HepG2 (cell line): Measurements from ENCODE around the gene OVCA2. TPM values are rescaled to one million over a fixed set of nuclear protein-coding genes. Genes with fewer than 3 reads are reported as not detected.

ENCODE experiments used
- ATAC-seq: fragments of 200-7000 bp; cut with Tn5 transposase; 3 replicates; pipeline ENCODE4 v1.9.1; 2020; ENCODE audit warnings: mild to moderate bottlenecking, moderate library complexity
- BruUV-seq: library from RNA; stranded (reverse); fragments of 400-500 nt; replicated peaks from 2 replicates; lab custom pipeline; 2021; lab: Mats Ljungman, UMichigan
- CTCF ChIA-PET: fragments of 300-600 bp; formaldehyde crosslinking; extraction: SDS; loops from one replicate; lab custom pipeline; 2021; ENCODE audit warnings: low total read pairs, inconsistent platforms, low intra/inter-chr PET ratio; lab: Yijun Ruan, JAX
- POLR2A ChIA-PET: fragments of 350-600 bp; sonication (Branson Sonifier 250); formaldehyde crosslinking; loops from one replicate; lab custom pipeline; 2020; ENCODE audit warnings: antibody characterized with exemption, inconsistent platforms; lab: Yijun Ruan, JAX
- DNase-seq: peaks from one replicate; pipeline ENCODE4 v3.0.0-alpha.2; 2015; ENCODE audit warnings: low spot score
- FAIRE-seq: peaks from 3 replicates; lab custom pipeline; 2011; peaks lifted over from hg19 to GRCh38; lab: Jason Lieb, UNC
- H2AFZ ChIP-seq: one replicate; pipeline ENCODE4 v1.6.1; 2011; ENCODE audit warnings: low read length, inconsistent platforms
- H3K27ac ChIP-seq: fragments of 300-600 bp; 3 replicates; pipeline ENCODE4 v1.8.0; 2011; ENCODE audit warnings: mixed run types, mild to moderate bottlenecking, mixed read lengths, low read length, inconsistent platforms; ENCODE audit not compliant: insufficient read depth; ENCODE audit errors: extremely low read length
- H3K27me3 ChIP-seq, 2 experiments: fragments of 200-600 bp in 1 of 2; 2 replicates in 1 of 2; 3 replicates in 1 of 2; pipeline versions ENCODE4 v1.6.0 to v1.8.0; 2011; ENCODE audit warnings: low read length in 2 of 2, mild to moderate bottlenecking in 2 of 2, moderate library complexity in 2 of 2, inconsistent platforms in 1 of 2; ENCODE audit not compliant: insufficient read depth in 2 of 2, control insufficient read depth in 1 of 2
- H3K36me3 ChIP-seq, 2 experiments: fragments of 200-600 bp in 1 of 2; replicated peaks in 1 of 2; 2 replicates in 1 of 2; 3 replicates in 1 of 2; pipeline versions ENCODE4 v1.5.1 to v1.8.0; 2011; ENCODE audit warnings: low read length in 2 of 2, inconsistent platforms in 1 of 2; ENCODE audit not compliant: insufficient read depth in 2 of 2, control insufficient read depth in 1 of 2
- H3K4me1 ChIP-seq: 2 replicates; pipeline ENCODE4 v1.5.1; 2012; ENCODE audit warnings: low read length, inconsistent platforms; ENCODE audit not compliant: insufficient read depth
- H3K4me2 ChIP-seq: 2 replicates; pipeline ENCODE4 v1.6.0; 2011; ENCODE audit warnings: low read depth, low read length, inconsistent platforms
- H3K4me3 ChIP-seq, 3 experiments: fragments of 200-600 bp in 1 of 3; sonication (generic), shearing (Covaris generic) in 1 of 3; replicated peaks in 1 of 3; 2 replicates each; pipeline ENCODE4 v1.5.1; 2011 to 2016; ENCODE audit warnings: low read length in 3 of 3, inconsistent platforms in 2 of 3, low read depth in 2 of 3, mild to moderate bottlenecking in 2 of 3, control low read depth in 1 of 3, mixed read lengths in 1 of 3; ENCODE audit not compliant: insufficient read depth in 1 of 3
- H3K79me2 ChIP-seq: one replicate; pipeline ENCODE4 v1.6.1; 2011; ENCODE audit warnings: low read length, inconsistent platforms; ENCODE audit not compliant: insufficient read depth
- H3K9ac ChIP-seq: 2 replicates; pipeline ENCODE4 v1.6.0; 2011; ENCODE audit warnings: mild to moderate bottlenecking, low read depth, low read length, inconsistent platforms; ENCODE audit not compliant: insufficient read depth
- H3K9me3 ChIP-seq: 2 replicates; pipeline ENCODE4 v1.5.1; 2012; ENCODE audit warnings: mild to moderate bottlenecking, low read length
- H4K20me1 ChIP-seq: 2 replicates; pipeline ENCODE4 v1.6.0; 2011; ENCODE audit warnings: inconsistent platforms, mild to moderate bottlenecking, low read length, moderate library complexity; ENCODE audit not compliant: insufficient read depth
- ATF1 ChIP-seq: IDR thresholded peaks from 2 replicates; pipeline ENCODE4 v1.6.1; 2016; ENCODE audit warnings: mild to moderate bottlenecking, control low read depth
- CBX2 ChIP-seq, 2 experiments: fragments of 200-600 bp in 1 of 2; sonication (generic); formaldehyde crosslinking in 1 of 2; IDR thresholded peaks; 2 replicates each; pipeline versions ENCODE4 v1.7.0 to v1.8.1; 2018 to 2022; ENCODE audit warnings: low read depth in 2 of 2, low read length in 1 of 2, mild to moderate bottlenecking in 1 of 2, missing genetic modification reagents in 1 of 2
- CREM ChIP-seq, 2 experiments: sonication (generic) in 1 of 2; formaldehyde crosslinking in 1 of 2; IDR thresholded peaks; 2 replicates each; pipeline versions ENCODE4 v1.4.0 to v1.6.1; 2016 to 2020; ENCODE audit warnings: antibody characterized with exemption in 1 of 2, mild to moderate bottlenecking in 1 of 2, missing genetic modification reagents in 1 of 2
- HES4 ChIP-seq: sonication (generic); formaldehyde crosslinking; IDR thresholded peaks from 2 replicates; pipeline ENCODE4 v1.9.0; 2021; ENCODE audit warnings: mild to moderate bottlenecking, missing genetic modification reagents, borderline replicate concordance
- KLF11 ChIP-seq: IDR thresholded peaks from 2 replicates; pipeline ENCODE4 v1.6.1; 2016; ENCODE audit warnings: missing compliant biosample characterization
- POLR2AphosphoS2 ChIP-seq: IDR thresholded peaks from 2 replicates; pipeline ENCODE4 v1.6.1; 2011; ENCODE audit warnings: low read depth, low read length, improper control_type of control experiment
- SAP130 ChIP-seq: IDR thresholded peaks from 2 replicates; pipeline ENCODE4 v1.6.1; 2016; ENCODE audit warnings: low read depth
- SNAPC2 ChIP-seq: sonication (generic); formaldehyde crosslinking; IDR thresholded peaks from 2 replicates; pipeline ENCODE4 v1.8.1; 2022; ENCODE audit warnings: mild to moderate bottlenecking, missing genetic modification reagents
- ZNF256 ChIP-seq: sonication (generic); formaldehyde crosslinking; conservative IDR thresholded peaks from 2 replicates; pipeline ENCODE4 v1.4.0; 2020; ENCODE audit warnings: missing genetic modification reagents
- ZNF318 ChIP-seq: sonication (generic); formaldehyde crosslinking; IDR thresholded peaks from 2 replicates; pipeline ENCODE4 v1.4.0; 2020; ENCODE audit warnings: mild to moderate bottlenecking, missing genetic modification reagents
- ZNF431 ChIP-seq: sonication (generic); formaldehyde crosslinking; IDR thresholded peaks from 2 replicates; pipeline ENCODE4 v1.9.0; 2022; ENCODE audit warnings: missing genetic modification reagents, low read depth, mild to moderate bottlenecking, borderline replicate concordance
- ZNF441 ChIP-seq: sonication (generic); formaldehyde crosslinking; IDR thresholded peaks from 2 replicates; pipeline ENCODE4 v1.7.0; 2021; ENCODE audit warnings: missing genetic modification reagents, borderline replicate concordance
- ZNF598 ChIP-seq: sonication (generic); formaldehyde crosslinking; IDR thresholded peaks from 2 replicates; pipeline ENCODE4 v1.5.1; 2020; ENCODE audit warnings: mild to moderate bottlenecking, missing genetic modification reagents, borderline replicate concordance
- ZNF746 ChIP-seq: sonication (generic); formaldehyde crosslinking; IDR thresholded peaks from 2 replicates; pipeline ENCODE4 v1.8.0; 2022; ENCODE audit warnings: mild to moderate bottlenecking, missing genetic modification reagents
- ZNF850 ChIP-seq: sonication (generic); formaldehyde crosslinking; conservative IDR thresholded peaks from 2 replicates; pipeline ENCODE4 v1.9.0; 2021; ENCODE audit warnings: mild to moderate bottlenecking, missing genetic modification reagents
- WGBS: methylation state at CpG from one replicate; pipeline ENCODE4 v1.1.6; 2017; ENCODE audit warnings: low lambda C conversion rate; 5-methylcytosine and 5-hydroxymethylcytosine counted together
- in situ Hi-C: cut with HindIII; loops from 2 replicates; pipeline ENCODE4 v1.10.0; 2017; ENCODE audit warnings: low pct_unique_long_range_greater_than_20kb; ENCODE audit not compliant: extremely low pct_ligation_motif_present
- intact Hi-C: fragments of 100-400 bp; cut with micrococcal nuclease; formaldehyde crosslinking; loops from one replicate; pipeline ENCODE4 v1.10.0; 2022; ENCODE audit not compliant: unreplicated experiment
- polyA plus RNA-seq, 8 experiments: library from polyadenylated mRNA; depleted of rRNA in 3 of 8; stranded (reverse) in 7 of 8; unstranded in 1 of 8; fragments of >200 nt; fragmentation: Illumina TruSeq in 4 of 8; extraction: Trizol in 4 of 8; gene quantifications; 2 replicates each; pipeline versions ENCODE4 v1.2.1 to v1.2.3, GENCODE V29; 2011 to 2016; ENCODE audit warnings: low read depth in 4 of 8, missing spikeins in 1 of 8, mixed read lengths in 1 of 8; ENCODE audit not compliant: insufficient read depth in 1 of 8
- total RNA-seq, 5 experiments: library from RNA; depleted of rRNA; stranded (reverse); fragments of >200 nt; fragmentation: Illumina TruSeq; extraction: Trizol; gene quantifications; 2 replicates each; pipeline ENCODE4 v1.2.3, GENCODE V29; 2016; ENCODE audit warnings: low read depth in 1 of 5
- TF ChIP-seq, protein P1 (sequence below): sonication (generic); formaldehyde crosslinking; IDR thresholded peaks from 2 replicates; pipeline ENCODE4 v1.5.0; 2020; ENCODE audit warnings: missing genetic modification reagents, mild to moderate bottlenecking, borderline replicate concordance

OVCA2 gene
- total and polyA plus RNA-seq, 2 of the 13 experiments (the other 11 are each of a cell fraction or from before 2014, with no cell fraction given), result 23.7 to 28.2 TPM

DNA sequence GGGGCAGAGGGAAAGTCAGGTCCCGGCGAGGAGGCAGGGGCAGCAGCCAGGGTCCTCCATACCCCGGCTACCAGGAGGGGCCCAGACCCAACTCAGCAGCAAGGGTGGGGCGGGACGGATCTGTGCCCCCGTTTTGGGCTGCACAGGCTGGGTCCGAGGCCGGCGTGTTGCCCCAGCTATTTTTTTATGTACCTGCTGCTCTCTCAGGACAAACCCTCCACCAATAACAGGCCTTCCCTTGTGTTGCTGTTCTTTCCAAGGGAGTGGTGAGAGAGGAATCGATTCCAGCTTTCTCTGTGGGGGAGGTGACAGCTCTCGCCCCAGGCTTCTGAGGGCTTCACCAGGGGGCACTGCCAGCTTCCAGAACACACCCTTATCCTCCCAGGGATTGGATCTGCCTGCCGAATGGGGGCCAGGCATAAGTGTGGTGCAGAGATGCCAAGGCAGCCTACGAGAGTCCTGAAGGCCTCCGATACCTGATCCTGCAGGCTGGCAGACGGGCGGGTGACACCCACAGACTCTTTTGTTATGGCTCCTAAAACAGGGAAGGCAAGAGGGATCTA lies 39.0 kb upstream of the OVCA2 start:
- Histone ChIP-seq H4K20me1 (no peaks in the 10 kb centered on the region), H3K9me3 (no peaks in the 10 kb centered on the region), H3K36me3 (no peaks in the 10 kb centered on the region), H3K79me2 (no peaks in the 10 kb centered on the region), H3K27me3 (no peaks in the 10 kb centered on the region)
- no TSS peak for BruUV-seq
- ChIA-PET POLR2A (no interaction called here), CTCF (no interaction called here)
- WGBS, result 92% methylated on average over 14 of the region's 16 CpGs
- DNase-seq, result no peak
- intact Hi-C loops, result no loop called here
- TF ChIP-seq ATF1, result no peak
- TF ChIP-seq KLF11 (CRISPR knock-in tag), result no peak
- TF ChIP-seq ZNF256 (CRISPR knock-in tag), result no peak
- no peak for TF ChIP-seq SAP130 (CRISPR knock-in tag)
- TF ChIP-seq ZNF431 (CRISPR knock-in tag), result no peak
- no peak for TF ChIP-seq HES4 (CRISPR knock-in tag)
- no peak for TF ChIP-seq ZNF850
- TF ChIP-seq, protein P1, sequence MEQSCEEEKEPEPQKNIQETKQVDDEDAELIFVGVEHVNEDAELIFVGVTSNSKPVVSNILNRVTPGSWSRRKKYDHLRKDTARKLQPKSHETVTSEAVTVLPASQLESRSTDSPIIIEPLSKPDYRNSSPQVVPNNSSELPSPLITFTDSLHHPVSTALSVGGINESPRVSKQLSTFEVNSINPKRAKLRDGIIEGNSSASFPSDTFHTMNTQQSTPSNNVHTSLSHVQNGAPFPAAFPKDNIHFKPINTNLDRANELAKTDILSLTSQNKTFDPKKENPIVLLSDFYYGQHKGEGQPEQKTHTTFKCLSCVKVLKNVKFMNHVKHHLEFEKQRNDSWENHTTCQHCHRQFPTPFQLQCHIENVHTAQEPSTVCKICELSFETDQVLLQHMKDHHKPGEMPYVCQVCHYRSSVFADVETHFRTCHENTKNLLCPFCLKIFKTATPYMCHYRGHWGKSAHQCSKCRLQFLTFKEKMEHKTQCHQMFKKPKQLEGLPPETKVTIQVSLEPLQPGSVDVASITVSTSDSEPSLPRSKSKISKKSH, result no peak
- no peak for TF ChIP-seq CREM (IDR thresholded peaks at IDR 0.05)
- no peak for TF ChIP-seq CREM (CRISPR knock-in tag; IDR thresholded peaks at IDR 0.05)
- no peak for TF ChIP-seq ZNF598
- TF ChIP-seq SNAPC2 (CRISPR knock-in tag), result no peak
- TF ChIP-seq ZNF441 (CRISPR knock-in tag), result no peak
- TF ChIP-seq ZNF746 (CRISPR knock-in tag), result no peak
- TF ChIP-seq POLR2AphosphoS2, result no peak
- TF ChIP-seq ZNF318 (CRISPR knock-in tag), result no peak
- TF ChIP-seq CBX2 (IDR thresholded peaks at IDR 0.05; ENCODE audit: low read depth, low read length), result no peak
- TF ChIP-seq CBX2 (CRISPR knock-in tag; IDR thresholded peaks at IDR 0.05; ENCODE audit: low read depth), result no peak
- TF ChIP-seq, all 625 proteins: peak for 0
- in situ Hi-C loops, result no loop called here
- Histone ChIP-seq H3K4me3 (no peak overlapping the region), H3K9ac (no peak overlapping the region), H3K27ac (no peak overlapping the region), H3K4me2 (no peak overlapping the region), H3K4me1 (peaks cover 29% of the 10 kb centered on the region), H2AFZ (no peak overlapping the region)
- FAIRE-seq, result no peak
- ATAC-seq, result no peak
